Omental fat pad (tissue), 4 donors: ENCODE measurements around the gene PLEKHG7. TPM values are rescaled to one million over a fixed set of nuclear protein-coding genes. Genes with fewer than 3 reads are reported as not detected.
A peak's percentile ranks its signal among the peaks of the same experiment; 100 is the strongest.

Experiments
- ATAC-seq: fragments of 150-250 bp; one replicate; pipeline ENCODE4 v1.9.1; 2016; ENCODE audit warnings: mild to moderate bottlenecking, moderate library complexity; ENCODE audit not compliant: low FRiP score
- DNase-seq: peaks from one replicate; pipeline ENCODE4 v3.0.0-alpha.2; 2019; ENCODE audit warnings: low spot score
- total RNA-seq, 4 donors: library from RNA; depleted of rRNA; stranded (reverse); fragments of >200 nt; gene quantifications; one replicate each; pipeline ENCODE4 v1.1.0, GENCODE V29; 2016
- TF ChIP-seq, protein P1 (sequence below), 3 donors: fragments of 450-650 bp; IDR thresholded peaks; one replicate each; pipeline ENCODE4 v1.5.1; 2016 to 2017; ENCODE audit warnings: antibody characterized with exemption in 3 of 3, mild to moderate bottlenecking in 3 of 3, moderate library complexity in 2 of 3

The PLEKHG7 gene
- total RNA-seq, 4 donors from 2014 or later, result 0.12 TPM; not detected in 3

GRCh38 chr12:92757597-92758121, 54.9 kb downstream of the PLEKHG7 start:
- TF ChIP-seq, protein P1, sequence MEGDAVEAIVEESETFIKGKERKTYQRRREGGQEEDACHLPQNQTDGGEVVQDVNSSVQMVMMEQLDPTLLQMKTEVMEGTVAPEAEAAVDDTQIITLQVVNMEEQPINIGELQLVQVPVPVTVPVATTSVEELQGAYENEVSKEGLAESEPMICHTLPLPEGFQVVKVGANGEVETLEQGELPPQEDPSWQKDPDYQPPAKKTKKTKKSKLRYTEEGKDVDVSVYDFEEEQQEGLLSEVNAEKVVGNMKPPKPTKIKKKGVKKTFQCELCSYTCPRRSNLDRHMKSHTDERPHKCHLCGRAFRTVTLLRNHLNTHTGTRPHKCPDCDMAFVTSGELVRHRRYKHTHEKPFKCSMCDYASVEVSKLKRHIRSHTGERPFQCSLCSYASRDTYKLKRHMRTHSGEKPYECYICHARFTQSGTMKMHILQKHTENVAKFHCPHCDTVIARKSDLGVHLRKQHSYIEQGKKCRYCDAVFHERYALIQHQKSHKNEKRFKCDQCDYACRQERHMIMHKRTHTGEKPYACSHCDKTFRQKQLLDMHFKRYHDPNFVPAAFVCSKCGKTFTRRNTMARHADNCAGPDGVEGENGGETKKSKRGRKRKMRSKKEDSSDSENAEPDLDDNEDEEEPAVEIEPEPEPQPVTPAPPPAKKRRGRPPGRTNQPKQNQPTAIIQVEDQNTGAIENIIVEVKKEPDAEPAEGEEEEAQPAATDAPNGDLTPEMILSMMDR (IDR thresholded peaks at IDR 0.05), result no peak
- no peak for ATAC-seq
- DNase-seq, result no peak

DNA sequence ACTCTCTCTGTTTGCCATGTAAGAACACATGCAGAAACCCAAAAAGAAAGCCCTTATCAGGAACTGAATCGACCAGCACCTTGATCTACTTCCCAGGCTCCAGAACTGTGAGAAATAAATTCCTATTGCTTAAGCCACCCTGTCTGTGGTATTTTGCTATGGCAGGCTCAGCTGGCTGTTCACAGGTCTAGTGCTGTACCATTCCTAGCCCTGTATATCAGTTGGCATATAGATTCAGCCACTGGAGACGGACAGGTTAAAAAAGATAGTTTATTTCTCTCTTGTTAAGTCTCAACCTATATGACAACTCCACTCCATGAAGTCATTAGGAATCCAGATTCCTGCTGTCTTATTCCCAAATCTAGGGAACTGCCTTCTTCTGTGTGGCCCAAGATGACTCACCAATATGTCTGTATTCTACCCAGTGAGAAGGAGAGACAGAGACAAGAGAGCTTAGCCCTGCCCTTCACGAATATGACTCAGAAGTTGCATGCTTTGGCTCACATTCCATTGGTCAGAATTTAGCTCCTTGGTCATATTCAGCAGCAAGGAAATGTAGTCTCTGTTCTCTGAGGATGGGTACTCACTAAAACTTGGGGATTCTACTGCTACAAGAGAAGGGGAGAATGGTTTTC, 57.0 kb downstream of the PLEKHG7 start:
- ATAC-seq (peak; percentile 41), DNase-seq (no peak)
- TF ChIP-seq, protein P1 (IDR thresholded peaks at IDR 0.05), result no peak

DNA sequence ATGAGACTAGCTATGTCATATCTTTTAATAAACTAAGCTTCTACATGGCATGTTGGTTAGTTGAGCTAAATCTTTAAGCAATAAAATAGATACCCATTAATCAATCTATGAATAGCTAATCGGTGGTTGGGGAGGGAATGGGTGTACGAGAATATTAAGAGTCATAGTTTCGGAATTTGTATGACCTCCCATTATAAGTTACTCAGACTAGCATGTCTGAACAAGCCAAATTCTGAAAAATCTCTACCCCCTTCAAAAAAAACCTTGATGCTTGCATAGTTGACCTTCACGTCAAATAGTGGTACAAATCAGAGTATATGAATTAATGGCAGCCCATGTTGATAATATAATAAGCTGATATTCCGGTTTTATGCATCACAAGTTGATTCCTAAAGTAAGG, 60.0 kb downstream of the PLEKHG7 start:
- no peak for DNase-seq
- TF ChIP-seq, protein P1 (IDR thresholded peaks at IDR 0.05), result no peak
- ATAC-seq, result no peak

DNA sequence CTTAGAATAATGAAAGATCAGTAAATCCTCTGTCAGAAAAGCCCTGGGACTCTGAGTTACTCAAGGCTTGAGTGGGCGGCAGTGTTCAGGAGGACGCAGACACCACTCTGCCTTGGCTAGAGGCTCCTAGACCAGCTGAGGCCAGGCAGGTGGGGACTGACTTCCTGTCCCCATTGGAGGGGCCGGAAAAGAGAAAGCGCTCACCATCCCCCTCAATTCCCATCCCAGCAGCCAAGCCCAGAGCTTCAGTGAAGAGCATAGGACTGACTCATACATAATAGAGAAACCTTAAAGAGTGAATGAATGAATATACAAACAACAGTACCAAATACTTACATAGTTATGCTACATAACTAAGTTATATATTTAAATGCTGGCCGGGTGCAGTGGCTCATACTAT, 62.0 kb downstream of the PLEKHG7 start:
- ATAC-seq (no peak), DNase-seq (no peak)

DNA sequence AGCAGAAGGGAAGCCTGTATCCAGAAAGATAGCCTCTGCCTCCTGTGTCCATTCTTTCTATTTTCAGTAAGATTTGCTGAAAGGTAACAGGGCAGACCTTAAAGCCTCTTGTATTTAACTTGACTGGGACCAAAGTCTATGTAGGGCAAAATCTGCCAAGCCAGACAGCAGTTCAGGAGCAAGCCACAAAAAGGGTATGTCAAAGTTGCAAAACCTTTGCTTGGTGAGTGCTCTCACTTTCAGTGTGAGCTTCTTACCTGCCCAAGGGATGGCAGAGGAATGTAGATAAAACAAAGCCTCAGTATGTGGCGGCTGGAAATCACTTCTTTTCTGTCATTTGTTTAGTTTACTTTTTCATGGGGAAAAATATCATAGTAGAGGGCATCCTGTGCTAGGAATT, 63.1 kb downstream of the PLEKHG7 start:
- ATAC-seq (no peak), DNase-seq (no peak)
- TF ChIP-seq, protein P1 (IDR thresholded peaks at IDR 0.05), result no peak

More for the DNA sequence above, 62.0 kb downstream of the PLEKHG7 start:
- TF ChIP-seq, protein P1 (IDR thresholded peaks at IDR 0.05), result no peak

DNA sequence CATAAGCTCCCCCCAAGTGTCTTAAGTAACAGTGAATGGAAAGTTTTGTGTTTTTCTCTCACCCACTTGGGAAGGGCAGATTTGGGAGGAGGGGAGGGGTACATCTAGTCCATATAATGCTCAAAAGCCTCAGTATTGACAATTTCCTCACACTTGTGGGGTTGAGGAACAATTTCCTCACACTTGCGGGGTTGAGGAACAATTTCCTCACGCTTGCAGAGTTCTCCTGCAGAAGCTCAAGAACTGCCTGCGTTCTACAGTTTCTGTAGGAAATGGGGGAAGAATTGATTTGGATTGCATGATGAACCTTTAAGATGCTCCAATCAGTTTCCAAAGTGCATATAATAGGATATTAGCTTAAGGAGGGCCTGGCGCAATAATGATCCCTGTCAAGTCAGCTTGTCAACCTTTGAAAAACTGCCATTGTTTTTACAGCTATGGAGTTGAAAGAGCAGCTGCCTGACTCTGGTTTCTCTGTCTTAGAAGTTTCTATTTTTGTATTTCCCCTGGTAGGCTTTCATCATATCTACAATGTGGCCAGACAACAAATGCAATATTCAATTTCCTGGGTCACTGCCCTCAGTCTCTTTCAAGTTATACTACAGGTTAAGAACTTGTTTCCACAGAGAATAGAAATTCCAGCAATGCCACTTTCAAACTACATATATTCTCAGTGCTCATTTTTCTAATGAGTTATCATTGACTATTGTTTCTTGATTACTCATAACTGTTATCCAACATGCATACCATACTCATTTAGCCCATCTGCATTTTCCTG, 66.5 kb downstream of the PLEKHG7 start:
- ATAC-seq, result no peak
- no peak for DNase-seq
- TF ChIP-seq, protein P1 (IDR thresholded peaks at IDR 0.05), result no peak
